ENCODE measurements around the gene SLC26A1. TPM values are rescaled to one million over a fixed set of nuclear protein-coding genes. Genes with fewer than 3 reads are reported as not detected.

Gene SLC26A1
- under 0.01 TPM in 1 of 2 replicates, not detected in the other for total RNA-seq

GRCh38 chr4:993111-994029 lies at the start of gene SLC26A1:
Gene SLC26A1, minus strand, starts transcription at chr4:993404. Its CDS starts 1,701 bp downstream, at chr4:991703.
- DNase-seq (ENCODE audit: low read depth, low spot score): no peak

GRCh38 chr4:1042352-1043055 lies 49.3 kb upstream of the SLC26A1 start:
- no peak for DNase-seq (ENCODE audit: low read depth, low spot score)

GRCh38 chr4:1041936-1042330 lies 48.7 kb upstream of the SLC26A1 start:
- DNase-seq (ENCODE audit: low read depth, low spot score): no peak

- DNase-seq (ENCODE audit: low read depth, low spot score): no peak
Observed at GRCh38 chr4:1041147-1041935, 48.1 kb upstream of the SLC26A1 start.

- no peak for DNase-seq (ENCODE audit: low read depth, low spot score)
Observed at GRCh38 chr4:1040344-1041146, 47.3 kb upstream of the SLC26A1 start.

- DNase-seq (ENCODE audit: low read depth, low spot score): no peak
Observed at GRCh38 chr4:1039493-1040343, 46.5 kb upstream of the SLC26A1 start.

- DNase-seq (ENCODE audit: low read depth, low spot score): no peak
Observed at GRCh38 chr4:1038948-1039492, 45.8 kb upstream of the SLC26A1 start.

- DNase-seq (ENCODE audit: low read depth, low spot score): no peak
Observed at GRCh38 chr4:1036976-1037810, 44.0 kb upstream of the SLC26A1 start.

GRCh38 chr4:1036095-1036494 lies 42.9 kb upstream of the SLC26A1 start:
- DNase-seq (ENCODE audit: low read depth, low spot score): no peak

GRCh38 chr4:1035510-1035909 lies 42.3 kb upstream of the SLC26A1 start:
- no peak for DNase-seq (ENCODE audit: low read depth, low spot score)

GRCh38 chr4:1033840-1034551 lies 40.8 kb upstream of the SLC26A1 start:
- DNase-seq (ENCODE audit: low read depth, low spot score): no peak

GRCh38 chr4:1032861-1033260 lies 39.7 kb upstream of the SLC26A1 start:
- no peak for DNase-seq (ENCODE audit: low read depth, low spot score)

- no peak for DNase-seq (ENCODE audit: low read depth, low spot score)
Observed at GRCh38 chr4:1031956-1032795, 39.0 kb upstream of the SLC26A1 start.

- no peak for DNase-seq (ENCODE audit: low read depth, low spot score)
Observed at GRCh38 chr4:1031346-1031745, 38.1 kb upstream of the SLC26A1 start.

- no peak for DNase-seq (ENCODE audit: low read depth, low spot score)
Observed at GRCh38 chr4:1030559-1030958, 37.4 kb upstream of the SLC26A1 start.

- DNase-seq (ENCODE audit: low read depth, low spot score): no peak
Observed at GRCh38 chr4:1030031-1030430, 36.8 kb upstream of the SLC26A1 start.

- DNase-seq (ENCODE audit: low read depth, low spot score): no peak
Observed at GRCh38 chr4:1029529-1029928, 36.3 kb upstream of the SLC26A1 start.
